Activated gamma-delta T cell treated with anti-CD3 and anti-CD28 coated beads, Interleukin-2, amount 50 U/mL, for 16 hours (primary cell): ENCODE measurements around the gene PRDM10.

ENCODE experiments used
- DNase-seq: peaks from one replicate; pipeline ENCODE4 v3.0.0-alpha.2; 2020; ENCODE audit warnings: low read depth

PRDM10 gene

GRCh38 chr11:129946965-129947364 is 55.7 kb downstream of the PRDM10 start:
- no peak for DNase-seq

DNA sequence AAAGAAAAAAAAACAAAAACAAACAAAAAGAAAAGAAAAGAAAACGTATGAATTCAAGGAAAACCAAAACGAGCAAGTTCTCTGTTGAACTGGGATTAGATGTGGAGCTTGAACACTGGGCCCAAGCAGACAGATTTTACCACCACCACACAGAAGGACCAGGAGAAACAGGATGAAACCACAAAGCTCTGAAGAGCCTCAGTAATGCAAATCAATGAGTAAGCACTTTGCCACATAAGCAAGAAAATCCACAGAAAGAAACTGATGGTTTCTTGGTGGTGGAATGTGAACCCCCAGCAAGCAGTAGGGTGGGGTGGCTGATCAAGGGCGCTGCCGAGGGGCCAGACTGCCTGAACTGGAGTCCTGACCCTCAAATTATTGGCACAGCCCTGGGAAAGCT is 56.4 kb downstream of the PRDM10 start:
- DNase-seq = no peak

DNA sequence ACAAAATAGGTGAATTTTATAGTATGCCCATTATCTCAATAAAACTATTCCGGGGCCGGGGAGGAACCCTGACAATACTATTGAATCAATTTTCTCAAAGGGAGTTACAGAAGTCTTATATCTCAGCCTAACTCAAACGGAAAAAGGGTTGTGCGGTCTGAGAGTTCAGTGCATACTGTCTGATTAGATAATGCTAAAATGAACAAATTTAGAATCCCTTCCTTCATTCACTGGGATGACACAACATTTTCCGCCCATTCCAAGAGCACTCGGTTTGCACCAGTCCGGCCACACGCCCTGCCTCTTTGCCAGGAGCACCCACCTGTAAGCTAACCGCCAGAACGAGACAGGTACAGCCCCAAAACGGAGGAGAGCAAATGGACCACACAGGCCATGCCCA is 57.3 kb downstream of the PRDM10 start:
- no peak for DNase-seq

GRCh38 chr11:129944696-129945095 is 57.9 kb downstream of the PRDM10 start:
- no peak for DNase-seq

GRCh38 chr11:129943036-129943435 is 59.6 kb downstream of the PRDM10 start:
- DNase-seq = no peak

DNA sequence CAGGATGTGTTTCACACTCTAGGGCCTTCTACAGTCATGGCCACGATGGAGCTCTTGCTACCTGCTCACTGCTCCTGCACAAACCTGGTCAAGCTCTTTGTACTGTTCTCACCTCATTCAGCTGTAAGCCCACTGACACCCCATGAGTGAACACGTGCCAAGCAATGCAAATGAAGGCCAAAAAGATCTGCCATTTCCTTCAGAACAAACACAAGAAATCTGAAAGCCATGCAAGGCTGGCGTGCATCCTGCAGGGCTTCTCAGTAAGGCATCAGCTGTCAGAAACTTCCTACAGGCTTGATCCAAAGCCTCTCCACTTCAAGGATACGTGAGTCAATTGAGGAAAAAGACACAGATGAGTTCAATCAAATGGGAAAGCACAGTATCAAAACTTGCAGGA is 63.1 kb downstream of the PRDM10 start:
- no peak for DNase-seq

DNA sequence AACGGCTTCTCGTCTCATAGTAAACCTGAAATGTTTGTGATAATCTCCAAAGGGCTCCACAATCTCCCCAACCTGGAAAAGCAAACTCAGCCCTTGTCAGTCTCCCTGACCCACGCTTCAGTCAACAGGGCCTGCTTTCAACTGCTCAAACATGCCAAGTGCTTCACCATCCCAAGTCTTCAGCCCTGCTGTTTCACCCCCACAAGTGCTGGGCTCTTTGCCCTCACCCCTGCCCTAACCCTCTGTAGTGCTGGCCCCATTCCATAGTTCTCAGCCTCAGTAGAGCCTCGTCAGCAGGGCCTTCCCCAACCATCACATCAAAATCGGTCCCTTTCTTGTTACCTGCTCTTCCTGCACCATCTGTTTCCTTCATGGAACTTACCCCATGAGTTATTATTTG is 63.9 kb downstream of the PRDM10 start:
- no peak for DNase-seq

DNA sequence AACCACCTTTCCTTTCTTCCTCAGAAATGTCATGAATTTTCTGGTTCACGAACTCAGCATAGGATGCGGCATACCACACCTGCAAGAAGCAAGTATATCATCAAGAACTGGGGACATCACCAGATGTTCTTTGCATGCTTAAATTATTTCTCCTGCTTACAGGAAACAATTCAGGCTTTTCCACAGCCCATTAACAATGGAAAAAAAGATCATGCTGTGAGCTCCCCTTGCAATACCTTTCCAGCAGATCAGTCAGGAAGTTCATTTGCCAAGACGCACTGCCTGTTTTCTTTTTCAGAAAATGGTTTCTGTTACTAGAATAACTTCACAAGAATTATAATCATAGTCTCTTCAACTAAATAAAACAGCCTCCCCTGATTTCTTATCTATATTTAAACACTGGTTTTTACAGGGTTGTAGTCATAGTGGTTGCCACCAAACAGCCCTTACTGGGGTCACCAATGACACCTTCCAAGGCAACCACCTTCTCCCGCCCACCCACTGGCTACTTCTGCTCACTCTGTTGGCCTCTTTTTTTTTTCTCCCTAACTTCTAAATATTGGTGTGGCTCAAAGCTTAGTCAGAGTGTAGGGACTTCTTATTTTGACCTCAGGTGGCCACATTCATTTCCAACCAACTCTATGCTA is 64.9 kb downstream of the PRDM10 start:
- DNase-seq = no peak

DNA sequence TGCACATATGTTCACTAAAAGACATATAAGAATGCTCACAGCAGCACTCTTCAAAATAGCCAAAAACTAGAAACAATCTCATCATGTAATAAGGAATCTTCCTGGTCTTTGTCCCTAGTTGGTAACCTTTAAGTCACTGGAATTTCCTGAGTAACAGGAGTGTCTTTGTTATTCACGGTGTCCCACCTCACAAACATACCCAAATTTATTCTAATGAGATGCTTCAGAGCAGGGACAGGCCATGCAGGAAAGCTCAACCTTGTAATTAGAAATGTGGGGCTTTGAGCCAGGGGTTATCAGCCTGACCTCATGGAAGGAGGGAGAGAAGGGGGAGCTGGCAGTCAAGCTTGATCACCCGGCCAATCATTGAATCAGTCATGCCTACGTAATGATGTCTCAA is 66.9 kb downstream of the PRDM10 start:
- DNase-seq = no peak

GRCh38 chr11:129933891-129934290 is 68.7 kb downstream of the PRDM10 start:
- DNase-seq = no peak

DNA sequence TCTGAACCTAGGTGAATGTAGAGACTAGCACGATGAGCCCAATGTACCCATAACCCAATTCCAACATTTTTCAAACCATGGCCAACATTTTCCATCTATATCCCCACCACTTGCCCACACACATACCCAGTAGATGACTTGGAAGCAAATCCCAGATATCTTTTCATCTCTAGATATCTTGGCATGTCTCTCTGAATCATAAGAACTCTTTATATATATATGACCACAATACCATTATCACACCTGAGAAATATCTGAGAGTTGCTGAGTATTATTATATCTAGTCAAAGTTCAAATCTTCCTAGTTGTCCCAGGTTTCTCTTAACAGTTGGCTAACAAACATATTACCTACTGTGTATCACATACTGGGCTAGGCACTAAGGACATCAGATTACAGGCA is 69.4 kb downstream of the PRDM10 start:
- no peak for DNase-seq

GRCh38 chr11:129932381-129933067 is 70.1 kb downstream of the PRDM10 start:
- DNase-seq = no peak

DNA sequence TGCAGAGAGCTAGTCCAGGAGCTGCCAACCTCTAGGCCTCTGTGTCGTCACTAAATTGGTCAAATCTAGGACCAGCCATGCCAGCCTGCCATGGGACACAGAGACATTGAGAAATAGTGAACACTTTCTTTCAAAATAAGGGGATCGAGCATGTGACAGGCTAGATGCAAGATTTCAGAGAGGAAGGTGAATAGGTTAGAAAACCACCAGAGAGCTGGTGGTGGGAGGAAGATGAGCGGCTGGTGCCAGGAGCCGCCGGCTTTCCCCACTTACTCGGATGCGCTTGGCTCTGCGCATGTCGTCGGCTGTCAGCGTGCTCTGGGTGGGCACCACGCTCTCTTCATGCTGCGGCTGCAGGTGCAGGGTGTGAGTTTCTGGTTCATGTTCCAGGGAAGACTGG is 71.9 kb downstream of the PRDM10 start:
- no peak for DNase-seq

- no peak for DNase-seq
Measured at GRCh38 chr11:129930296-129930695, 72.3 kb downstream of the PRDM10 start.

DNA sequence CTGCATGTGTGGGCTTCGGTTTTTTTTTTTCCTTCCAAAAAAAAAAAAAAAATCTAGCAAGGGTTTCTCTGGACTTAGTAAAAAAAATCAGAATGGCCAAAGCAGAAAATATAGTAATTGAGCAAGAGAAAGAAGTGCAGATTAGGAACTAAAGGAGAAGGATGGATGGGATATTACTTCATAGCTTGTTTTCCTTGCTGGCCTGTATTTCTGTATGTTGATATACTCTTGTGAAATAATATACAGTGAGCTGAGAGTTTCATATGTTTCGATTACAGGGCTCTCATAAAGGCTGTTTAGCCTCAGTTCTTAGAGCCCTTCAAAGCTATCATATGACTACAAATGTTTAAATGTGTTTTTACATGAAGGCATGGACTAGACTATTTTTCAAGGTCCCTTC is 72.9 kb downstream of the PRDM10 start:
- DNase-seq = no peak

DNA sequence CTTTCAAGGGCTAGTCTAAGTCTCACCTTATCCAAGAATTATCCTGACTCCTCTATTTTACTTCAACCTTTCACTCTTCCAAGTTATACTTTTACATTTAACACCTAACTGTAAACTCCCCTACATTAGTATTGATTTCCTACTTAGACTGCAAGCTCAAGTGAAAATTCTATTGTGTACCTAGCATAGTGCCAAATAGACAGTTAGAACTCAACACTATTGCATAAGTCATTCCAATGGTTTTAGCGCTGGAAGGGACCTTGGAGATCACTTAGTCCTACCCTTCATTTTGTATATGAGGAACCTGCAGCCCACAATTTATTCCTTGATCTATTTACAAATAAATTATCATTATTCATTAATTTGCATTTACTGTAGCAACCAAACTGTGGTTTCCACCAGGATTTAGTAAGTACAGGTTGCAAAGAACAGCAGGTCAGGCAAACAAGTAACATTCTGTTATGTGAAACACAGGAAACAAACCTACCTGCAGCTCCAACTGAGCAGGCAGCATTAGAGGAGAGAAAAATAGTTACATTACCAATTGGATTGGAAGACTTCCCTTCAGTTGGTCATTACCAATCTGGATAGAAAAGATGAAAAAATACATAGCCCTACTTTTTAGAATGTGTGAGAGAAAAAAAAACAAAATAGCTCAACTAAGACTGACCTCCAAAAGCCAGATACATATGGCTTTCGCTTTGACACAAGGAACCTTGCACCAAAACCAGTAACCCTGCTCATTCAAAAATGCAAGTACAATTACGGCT is 73.5 kb downstream of the PRDM10 start:
- DNase-seq = no peak

GRCh38 chr11:129922674-129923073 is 80.0 kb downstream of the PRDM10 start:
- DNase-seq = no peak

GRCh38 chr11:129918361-129918760 is 84.3 kb downstream of the PRDM10 start:
- DNase-seq = no peak

GRCh38 chr11:129917231-129917630 is 85.4 kb downstream of the PRDM10 start:
- DNase-seq = no peak

- DNase-seq = no peak
Measured at GRCh38 chr11:129911298-129911697, 91.3 kb downstream of the PRDM10 start.

- no peak for DNase-seq
Measured at GRCh38 chr11:129910360-129910759, 92.3 kb downstream of the PRDM10 start.

GRCh38 chr11:129905402-129905801 is 97.2 kb downstream of the PRDM10 start:
- DNase-seq = no peak

- no peak for DNase-seq
Measured at GRCh38 chr11:129896062-129896461, 106.6 kb downstream of the PRDM10 start.
